ENCODE measurements around the gene GLRX.

The GLRX gene

DNA sequence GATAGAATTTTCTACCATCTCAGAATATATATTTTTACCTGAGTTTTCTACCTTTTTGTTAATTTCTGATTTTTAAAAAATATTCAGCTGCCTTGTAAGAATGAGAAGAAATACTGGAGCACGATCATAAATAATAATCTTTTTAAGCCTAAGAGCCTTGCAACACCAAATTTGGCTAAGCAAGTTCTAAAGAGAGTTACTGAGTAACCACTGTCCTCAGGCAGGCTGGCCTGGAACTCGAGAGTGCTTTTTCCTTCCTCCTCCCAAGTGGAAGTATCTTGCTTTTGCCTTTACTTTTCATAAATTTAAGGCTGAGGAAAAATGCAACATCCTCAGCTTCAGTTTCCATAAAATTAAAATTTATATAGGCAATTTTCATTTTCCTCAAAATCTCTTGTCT, 21.0 kb downstream of the GLRX start:
- no peaks in the 10 kb centered on the region for H3K4me1 ChIP-seq
- H3K27me3 ChIP-seq = no peaks in the 10 kb centered on the region
- TF ChIP-seq, protein P1, sequence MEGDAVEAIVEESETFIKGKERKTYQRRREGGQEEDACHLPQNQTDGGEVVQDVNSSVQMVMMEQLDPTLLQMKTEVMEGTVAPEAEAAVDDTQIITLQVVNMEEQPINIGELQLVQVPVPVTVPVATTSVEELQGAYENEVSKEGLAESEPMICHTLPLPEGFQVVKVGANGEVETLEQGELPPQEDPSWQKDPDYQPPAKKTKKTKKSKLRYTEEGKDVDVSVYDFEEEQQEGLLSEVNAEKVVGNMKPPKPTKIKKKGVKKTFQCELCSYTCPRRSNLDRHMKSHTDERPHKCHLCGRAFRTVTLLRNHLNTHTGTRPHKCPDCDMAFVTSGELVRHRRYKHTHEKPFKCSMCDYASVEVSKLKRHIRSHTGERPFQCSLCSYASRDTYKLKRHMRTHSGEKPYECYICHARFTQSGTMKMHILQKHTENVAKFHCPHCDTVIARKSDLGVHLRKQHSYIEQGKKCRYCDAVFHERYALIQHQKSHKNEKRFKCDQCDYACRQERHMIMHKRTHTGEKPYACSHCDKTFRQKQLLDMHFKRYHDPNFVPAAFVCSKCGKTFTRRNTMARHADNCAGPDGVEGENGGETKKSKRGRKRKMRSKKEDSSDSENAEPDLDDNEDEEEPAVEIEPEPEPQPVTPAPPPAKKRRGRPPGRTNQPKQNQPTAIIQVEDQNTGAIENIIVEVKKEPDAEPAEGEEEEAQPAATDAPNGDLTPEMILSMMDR (IDR thresholded peaks at IDR 0.05) = no peak
- no peaks in the 10 kb centered on the region for H3K36me3 ChIP-seq
- H3K9me3 ChIP-seq = no peaks in the 10 kb centered on the region
- intact Hi-C loops (cut with DNase I; ENCODE audit: low total_unique reads) = no loop called here
- no peak for DNase-seq
- H3K4me3 ChIP-seq = no peak overlapping the region
- H3K27ac ChIP-seq = no peak overlapping the region

DNA sequence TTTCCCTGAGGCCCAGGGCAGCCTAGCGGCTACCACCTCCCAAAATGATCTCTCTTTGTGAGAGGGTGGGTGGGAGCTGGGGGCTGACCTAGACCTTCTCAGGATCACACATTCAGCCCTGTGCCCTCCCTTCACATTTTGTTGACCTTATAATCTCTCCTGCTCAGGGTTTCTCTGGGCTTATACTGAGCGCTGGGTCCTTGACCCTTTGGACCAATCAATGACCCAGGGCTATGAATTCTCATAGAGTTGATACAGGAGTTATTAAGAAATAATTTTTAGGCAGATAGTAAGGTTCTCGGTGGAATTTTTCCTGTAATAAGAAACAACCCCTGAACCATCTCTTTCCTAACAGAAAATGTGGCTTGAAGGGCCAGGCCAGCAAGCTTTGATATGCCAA, 22.0 kb downstream of the GLRX start:
- Histone ChIP-seq H3K4me1 (no peaks in the 10 kb centered on the region), H3K36me3 (no peaks in the 10 kb centered on the region), H3K4me3 (no peak overlapping the region), H3K9me3 (no peaks in the 10 kb centered on the region), H3K27me3 (no peaks in the 10 kb centered on the region), H3K27ac (no peak overlapping the region)
- TF ChIP-seq, protein P1 (IDR thresholded peaks at IDR 0.05) = no peak
- no peak for DNase-seq
- intact Hi-C loops (cut with DNase I; ENCODE audit: low total_unique reads) = no loop called here

DNA sequence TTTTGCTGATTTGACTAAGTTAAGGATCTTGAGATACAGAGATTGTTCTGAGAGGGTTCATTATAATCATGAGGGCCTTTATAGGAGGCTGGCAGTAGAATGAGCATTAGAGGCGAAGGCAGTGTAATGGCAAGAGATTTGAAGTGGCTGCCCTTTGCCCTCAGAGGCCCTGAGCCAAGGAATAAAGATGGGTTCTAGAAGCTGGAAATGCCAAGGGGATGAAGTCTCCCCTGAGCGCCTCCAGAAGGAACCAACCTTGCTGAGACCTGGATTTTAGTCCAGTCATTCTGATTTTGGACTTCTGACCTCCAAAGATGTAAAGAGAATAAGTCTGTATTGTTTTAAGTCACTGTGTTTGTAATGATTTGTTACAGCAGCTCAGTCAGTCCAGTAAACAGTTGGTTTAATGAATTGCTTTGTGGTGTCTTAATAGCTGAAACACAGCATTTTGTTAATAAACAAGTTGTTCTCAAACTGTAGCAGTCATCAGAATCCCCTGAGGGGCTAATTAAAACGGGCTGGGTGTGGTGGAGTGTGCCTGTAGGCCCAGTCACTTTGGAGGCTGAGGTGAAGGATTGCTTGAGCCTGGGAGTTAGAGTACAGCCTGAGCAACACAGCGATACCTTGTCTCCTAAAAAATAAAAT, 23.2 kb downstream of the GLRX start:
- H3K36me3 ChIP-seq = no peaks in the 10 kb centered on the region
- H3K27ac ChIP-seq = no peak overlapping the region
- H3K9me3 ChIP-seq = no peaks in the 10 kb centered on the region
- H3K4me3 ChIP-seq = no peak overlapping the region
- H3K27me3 ChIP-seq = no peaks in the 10 kb centered on the region
- no peaks in the 10 kb centered on the region for H3K4me1 ChIP-seq
- DNase-seq = no peak
- TF ChIP-seq, protein P1 (IDR thresholded peaks at IDR 0.05) = no peak
- intact Hi-C loops (cut with DNase I; ENCODE audit: low total_unique reads) = no loop called here

DNA sequence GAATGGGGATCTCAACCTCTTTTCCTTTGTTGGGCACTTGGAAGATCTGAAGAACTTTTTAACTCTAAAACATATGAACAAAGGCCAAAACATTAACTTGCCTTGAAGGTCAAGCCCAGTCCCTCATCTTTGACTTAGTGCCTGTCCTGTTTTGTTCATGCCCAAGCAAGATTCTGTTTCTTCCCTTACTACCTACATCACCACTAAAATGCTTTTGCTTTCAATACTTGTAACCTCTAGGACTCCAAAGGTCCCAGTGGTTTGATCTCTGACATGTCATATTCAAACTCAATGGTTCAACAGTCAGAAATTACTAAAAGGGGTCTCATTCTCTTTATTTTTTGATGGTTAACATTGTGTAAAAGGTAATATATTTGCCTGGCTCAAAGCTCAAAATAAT, 24.0 kb downstream of the GLRX start:
- Histone ChIP-seq H3K4me3 (no peak overlapping the region), H3K27me3 (no peaks in the 10 kb centered on the region), H3K36me3 (no peaks in the 10 kb centered on the region), H3K4me1 (no peaks in the 10 kb centered on the region), H3K9me3 (no peaks in the 10 kb centered on the region), H3K27ac (no peak overlapping the region)
- no peak for DNase-seq
- TF ChIP-seq, protein P1 (IDR thresholded peaks at IDR 0.05) = no peak
- intact Hi-C loops (cut with DNase I; ENCODE audit: low total_unique reads) = no loop called here

DNA sequence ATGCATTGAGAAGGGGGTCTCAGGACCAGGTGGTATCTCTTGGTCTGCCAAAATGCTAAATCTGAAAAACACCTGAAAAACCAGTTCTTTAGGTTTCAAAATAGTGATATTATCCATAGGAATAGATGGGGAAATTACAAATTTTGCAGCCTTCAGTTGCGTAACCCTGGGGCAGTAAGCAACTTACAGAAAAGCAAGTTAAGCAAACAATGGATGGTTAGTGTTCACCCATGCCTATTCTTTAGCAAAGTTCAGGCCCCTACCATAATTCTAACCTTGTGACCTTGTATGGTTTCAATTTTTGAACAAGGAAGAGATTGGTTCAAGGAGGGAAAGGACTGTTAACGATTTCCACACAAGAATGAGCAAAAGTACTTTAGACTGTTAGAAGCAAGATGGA, 24.5 kb downstream of the GLRX start:
- Histone ChIP-seq H3K27me3 (no peaks in the 10 kb centered on the region), H3K27ac (no peak overlapping the region), H3K36me3 (no peaks in the 10 kb centered on the region), H3K4me1 (no peaks in the 10 kb centered on the region), H3K4me3 (no peak overlapping the region), H3K9me3 (no peaks in the 10 kb centered on the region)
- TF ChIP-seq, protein P1 (IDR thresholded peaks at IDR 0.05) = no peak
- no peak for DNase-seq
- intact Hi-C loops (cut with DNase I; ENCODE audit: low total_unique reads) = no loop called here

DNA sequence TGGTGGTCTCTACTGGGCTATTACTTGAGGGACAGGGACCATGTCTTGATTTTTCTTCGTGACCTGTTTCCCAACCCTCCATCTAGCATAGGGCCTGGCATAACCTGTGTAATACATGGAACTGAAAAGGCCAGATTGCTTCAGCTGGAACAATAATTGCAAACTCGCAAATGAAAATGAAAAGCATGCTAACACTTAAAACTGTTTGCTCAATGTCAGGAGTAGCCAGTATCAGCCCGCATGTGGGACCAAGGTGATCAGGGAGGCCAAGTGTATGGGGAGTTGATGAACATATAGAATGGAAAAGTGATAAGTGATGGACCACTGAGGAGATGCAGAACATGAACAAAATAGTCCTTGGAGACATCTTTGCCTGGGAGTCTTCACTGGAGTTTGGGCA, 25.2 kb downstream of the GLRX start:
- TF ChIP-seq, protein P1 (IDR thresholded peaks at IDR 0.05) = no peak
- intact Hi-C loops (cut with DNase I; ENCODE audit: low total_unique reads) = no loop called here

More for the DNA sequence above, 25.2 kb downstream of the GLRX start:
- DNase-seq = no peak
- Histone ChIP-seq H3K4me3 (no peak overlapping the region), H3K36me3 (no peaks in the 10 kb centered on the region), H3K27ac (no peak overlapping the region), H3K27me3 (no peaks in the 10 kb centered on the region), H3K4me1 (no peaks in the 10 kb centered on the region), H3K9me3 (no peaks in the 10 kb centered on the region)

All from tibial artery (tissue), 4 donors.